GM20000 (cell line): ENCODE results near the gene SYT11.

Source experiments
- DNase-seq: peaks from one replicate; pipeline ENCODE4 v3.0.0; 2012; ENCODE audit warnings: low spot score
- TF ChIP-seq, protein P1 (sequence below): IDR thresholded peaks from 2 replicates; pipeline ENCODE4 v1.5.1; 2012; ENCODE audit warnings: mild to moderate bottlenecking, control low read depth; ENCODE audit errors: extremely low read depth, missing control alignments

The SYT11 gene

DNA sequence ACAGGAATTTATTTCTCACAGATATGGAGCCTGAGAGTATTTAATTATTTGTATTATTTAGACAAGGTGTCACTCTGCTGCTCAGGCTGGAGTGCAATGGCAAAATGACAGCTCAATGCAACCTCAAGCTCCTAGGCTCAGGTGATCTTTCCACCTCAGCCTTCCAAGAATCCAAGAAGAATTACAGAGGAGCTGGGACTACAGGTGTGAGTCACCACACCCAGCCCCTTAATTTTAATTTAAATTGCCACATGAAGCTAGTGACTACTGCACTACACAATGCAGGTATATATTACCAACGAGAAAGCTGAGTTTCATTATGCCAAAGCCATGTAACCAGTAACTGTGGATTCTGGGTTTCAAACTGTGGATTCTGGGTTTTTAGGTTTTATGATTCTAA lies 72.7 kb downstream of the SYT11 start:
- no peak for DNase-seq
- TF ChIP-seq, protein P1, sequence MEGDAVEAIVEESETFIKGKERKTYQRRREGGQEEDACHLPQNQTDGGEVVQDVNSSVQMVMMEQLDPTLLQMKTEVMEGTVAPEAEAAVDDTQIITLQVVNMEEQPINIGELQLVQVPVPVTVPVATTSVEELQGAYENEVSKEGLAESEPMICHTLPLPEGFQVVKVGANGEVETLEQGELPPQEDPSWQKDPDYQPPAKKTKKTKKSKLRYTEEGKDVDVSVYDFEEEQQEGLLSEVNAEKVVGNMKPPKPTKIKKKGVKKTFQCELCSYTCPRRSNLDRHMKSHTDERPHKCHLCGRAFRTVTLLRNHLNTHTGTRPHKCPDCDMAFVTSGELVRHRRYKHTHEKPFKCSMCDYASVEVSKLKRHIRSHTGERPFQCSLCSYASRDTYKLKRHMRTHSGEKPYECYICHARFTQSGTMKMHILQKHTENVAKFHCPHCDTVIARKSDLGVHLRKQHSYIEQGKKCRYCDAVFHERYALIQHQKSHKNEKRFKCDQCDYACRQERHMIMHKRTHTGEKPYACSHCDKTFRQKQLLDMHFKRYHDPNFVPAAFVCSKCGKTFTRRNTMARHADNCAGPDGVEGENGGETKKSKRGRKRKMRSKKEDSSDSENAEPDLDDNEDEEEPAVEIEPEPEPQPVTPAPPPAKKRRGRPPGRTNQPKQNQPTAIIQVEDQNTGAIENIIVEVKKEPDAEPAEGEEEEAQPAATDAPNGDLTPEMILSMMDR, result no peak

DNA sequence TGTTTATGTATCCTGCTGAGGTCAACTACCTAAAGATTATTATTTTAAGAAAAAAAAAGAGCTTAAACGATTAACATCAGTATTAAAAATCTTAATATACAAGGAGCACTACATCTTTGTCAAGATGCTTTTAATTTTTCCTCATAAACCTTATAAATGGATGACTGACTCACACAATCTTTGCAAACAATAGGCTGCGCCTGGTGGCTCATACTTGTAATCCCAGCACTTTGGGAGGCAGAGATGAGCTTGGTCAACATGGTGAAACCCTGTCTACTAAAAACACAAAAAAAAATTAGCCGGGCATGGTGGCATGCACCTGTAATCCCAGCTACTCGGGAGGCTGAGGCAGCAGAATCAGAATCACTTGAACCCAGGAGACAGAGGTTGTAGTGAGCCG lies 73.1 kb downstream of the SYT11 start:
- TF ChIP-seq, protein P1, result no peak
- DNase-seq, result no peak

DNA sequence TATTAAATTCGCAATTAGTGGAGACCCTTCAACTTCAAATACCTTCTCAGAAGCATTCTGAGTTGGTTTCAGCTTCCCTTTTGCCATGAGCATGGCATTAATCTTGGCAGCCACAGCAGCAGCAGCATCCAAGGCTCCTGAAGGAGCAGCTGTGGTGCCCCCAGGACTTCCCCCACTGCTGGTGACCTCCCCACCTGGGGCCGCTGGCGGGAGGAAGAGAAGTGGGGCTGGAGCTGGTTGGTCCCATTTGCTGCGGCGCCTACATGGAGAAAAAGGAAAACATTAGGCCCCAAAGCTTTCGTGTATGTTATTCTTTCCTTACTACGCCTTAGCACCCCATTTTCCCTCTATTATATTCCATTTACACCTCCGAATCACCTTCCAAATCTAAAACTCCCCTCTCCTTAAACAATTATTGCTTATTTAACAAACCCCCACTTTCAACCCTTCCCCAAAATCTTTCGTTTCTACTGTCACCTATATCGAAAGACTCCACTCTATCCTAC lies 74.3 kb downstream of the SYT11 start:
- TF ChIP-seq, protein P1, result no peak
- DNase-seq, result no peak

DNA sequence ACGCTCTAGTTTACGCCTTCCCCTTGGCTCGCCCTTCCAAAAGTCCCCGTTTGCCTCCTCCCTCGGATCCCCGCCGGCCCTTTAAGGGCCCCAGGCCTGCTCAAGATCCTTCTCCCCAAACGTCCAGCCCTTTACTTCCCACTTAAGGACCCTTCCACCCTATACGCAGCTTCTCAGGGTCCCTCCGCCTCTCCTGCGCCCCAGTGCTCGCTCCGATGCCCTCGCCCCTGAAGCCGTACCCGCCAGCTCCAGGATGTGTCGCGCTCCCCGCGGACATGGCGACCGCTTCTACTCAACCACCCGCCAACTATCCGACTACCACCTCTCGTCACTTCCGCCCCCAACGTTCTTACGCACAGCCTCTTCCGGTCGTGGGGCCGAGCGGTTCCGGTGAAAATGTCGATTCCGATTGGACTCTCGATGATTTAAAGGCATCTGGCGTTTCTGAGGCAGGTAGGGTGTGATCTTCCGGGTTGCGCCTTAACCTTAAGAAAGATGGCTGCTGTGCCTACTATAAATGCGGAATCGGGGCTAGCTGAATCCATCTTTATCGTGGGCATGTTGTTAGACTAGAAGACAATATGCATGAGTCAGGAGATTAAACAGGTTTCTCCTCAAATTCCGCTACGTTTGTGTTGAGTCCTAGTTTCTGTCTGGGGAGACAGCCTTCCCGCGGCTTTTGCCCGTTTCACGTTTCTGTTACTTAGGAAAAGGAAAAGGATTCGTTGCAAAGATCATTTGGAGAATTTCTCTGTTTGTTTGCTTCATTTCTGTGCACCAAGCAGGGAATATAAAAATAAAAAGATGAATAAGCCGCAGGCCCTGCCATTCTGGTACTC lies 74.9 kb downstream of the SYT11 start, which contains the start of gene KHDC4:
KHDC4 (minus strand) TSS at position 317 of the 839 bp plus-strand sequence; CDS start at position 277, 40 bp downstream.
- TF ChIP-seq, protein P1, result no peak
- DNase-seq, result peak; percentile 91
